ENCODE measurements around the gene DEXI.

DNA sequence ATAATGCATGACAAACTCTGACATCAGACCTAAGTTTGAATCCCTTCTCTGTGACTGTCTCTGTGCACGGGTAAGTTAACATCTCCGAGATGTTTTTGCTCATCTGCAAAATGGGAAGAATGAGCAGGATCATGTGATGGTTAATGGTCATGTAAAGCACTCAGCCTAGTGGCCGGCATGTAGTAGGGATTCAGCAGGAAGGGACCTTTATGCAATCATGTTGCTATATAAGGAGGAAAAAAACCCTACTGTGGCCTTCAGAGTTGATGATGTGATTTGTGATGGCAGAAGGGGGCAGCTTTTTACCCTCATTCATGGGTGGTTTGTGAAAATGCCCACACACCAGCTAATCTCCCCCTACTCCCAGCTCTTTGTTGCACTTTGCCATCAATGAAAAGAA lies 26.2 kb upstream of the DEXI start:
- TF ChIP-seq CTCF (IDR thresholded peaks at IDR 0.05) (no peak), POLR2A (IDR thresholded peaks at IDR 0.05; ENCODE audit: low read depth) (no peak), EP300 (IDR thresholded peaks at IDR 0.05) (no peak), POLR2AphosphoS5 (IDR thresholded peaks at IDR 0.05) (no peak)

Measured in esophagus muscularis mucosa (tissue), 4 donors.